H9 (cell line): ENCODE results near the gene CBLIF. TPM values are rescaled to one million over a fixed set of nuclear protein-coding genes. Genes with fewer than 3 reads are reported as not detected.

Experiments
- DNase-seq: peaks from one replicate; pipeline ENCODE4 v3.0.0-alpha.2; 2017
- H2AFZ ChIP-seq: one replicate; pipeline ENCODE4 v1.6.1; 2013; ENCODE audit warnings: mild to moderate bottlenecking, low read length, control low read depth, moderate library complexity
- H2AK5ac ChIP-seq: 2 replicates; pipeline ENCODE4 v1.6.1; 2013; ENCODE audit warnings: low read length, control low read depth, mixed read lengths; ENCODE audit not compliant: insufficient read length
- H2BK120ac ChIP-seq: one replicate; pipeline ENCODE4 v1.6.1; 2013; ENCODE audit warnings: low read depth, mild to moderate bottlenecking, low read length, control low read depth, inconsistent platforms; ENCODE audit not compliant: poor library complexity, severe bottlenecking
- H2BK12ac ChIP-seq: 2 replicates; pipeline ENCODE4 v1.6.1; 2013; ENCODE audit warnings: low read length, control low read depth, mixed read lengths, low read depth; ENCODE audit not compliant: insufficient read length
- H2BK15ac ChIP-seq: 2 replicates; pipeline ENCODE4 v1.6.1; 2013; ENCODE audit warnings: low read depth, low read length, control low read depth
- H2BK20ac ChIP-seq: one replicate; pipeline ENCODE4 v1.6.1; 2013; ENCODE audit warnings: low read depth, mild to moderate bottlenecking, low read length, control low read depth, inconsistent platforms; ENCODE audit not compliant: poor library complexity, severe bottlenecking
- H2BK5ac ChIP-seq: 2 replicates; pipeline ENCODE4 v1.6.1; 2013; ENCODE audit warnings: low read length, control low read depth, mixed read lengths; ENCODE audit not compliant: insufficient read length
- H3K14ac ChIP-seq: 2 replicates; pipeline ENCODE4 v1.6.1; 2013; ENCODE audit warnings: low read length, control low read depth; ENCODE audit not compliant: insufficient read depth
- H3K18ac ChIP-seq: 2 replicates; pipeline ENCODE4 v1.6.1; 2013; ENCODE audit warnings: low read depth, mild to moderate bottlenecking, mixed read lengths, low read length, control low read depth; ENCODE audit not compliant: insufficient read length
- H3K23ac ChIP-seq: 2 replicates; pipeline ENCODE4 v1.6.1; 2013; ENCODE audit warnings: low read length, control low read depth, mixed read lengths, low read depth; ENCODE audit not compliant: insufficient read length
- H3K23me2 ChIP-seq: 2 replicates; pipeline ENCODE4 v1.6.1; 2013; ENCODE audit warnings: low read depth, mild to moderate bottlenecking, mixed read lengths, low read length, control low read depth; ENCODE audit not compliant: insufficient read length, poor library complexity, severe bottlenecking
- H3K27ac ChIP-seq: 2 replicates; pipeline ENCODE4 v1.5.1; 2013; ENCODE audit warnings: low read length, control low read depth, mixed read lengths, low read depth; ENCODE audit not compliant: insufficient read length
- H3K27me3 ChIP-seq: 2 replicates; pipeline ENCODE4 v1.6.1; 2013; ENCODE audit warnings: low read length, control low read depth, inconsistent platforms; ENCODE audit not compliant: insufficient read depth
- H3K4ac ChIP-seq: 2 replicates; pipeline ENCODE4 v1.6.1; 2013; ENCODE audit warnings: low read depth, mild to moderate bottlenecking, control low read depth, inconsistent platforms, low read length, moderate library complexity
- H3K4me1 ChIP-seq: 2 replicates; pipeline ENCODE4 v1.6.1; 2013; ENCODE audit warnings: low read length, control low read depth, inconsistent platforms; ENCODE audit not compliant: insufficient read depth
- H3K4me2 ChIP-seq: 2 replicates; pipeline ENCODE4 v1.6.1; 2013; ENCODE audit warnings: low read length, control low read depth, mixed read lengths; ENCODE audit not compliant: insufficient read length, insufficient read depth
- H3K56ac ChIP-seq: 2 replicates; pipeline ENCODE4 v1.6.1; 2013; ENCODE audit warnings: low read depth, mild to moderate bottlenecking, mixed read lengths, low read length, control low read depth; ENCODE audit not compliant: insufficient read length
- H3K79me1 ChIP-seq: 2 replicates; pipeline ENCODE4 v1.6.1; 2013; ENCODE audit warnings: low read depth, mild to moderate bottlenecking, moderate library complexity, low read length, control low read depth, inconsistent platforms; ENCODE audit not compliant: insufficient read depth, poor library complexity, severe bottlenecking
- H3K79me2 ChIP-seq: 2 replicates; pipeline ENCODE4 v1.6.1; 2013; ENCODE audit warnings: low read length, control low read depth, inconsistent platforms; ENCODE audit not compliant: insufficient read depth
- H3K9ac ChIP-seq: 2 replicates; pipeline ENCODE4 v1.6.1; 2013; ENCODE audit warnings: low read length, control low read depth, mixed read lengths; ENCODE audit not compliant: insufficient read length; ENCODE audit errors: extremely low read depth
- H3K9me3 ChIP-seq: one replicate; pipeline ENCODE4 v1.6.1; 2013; ENCODE audit warnings: low read depth, low read length, inconsistent platforms; ENCODE audit not compliant: control insufficient read depth
- H3T11ph ChIP-seq: one replicate; pipeline ENCODE4 v1.6.1; 2013; ENCODE audit warnings: mild to moderate bottlenecking, low read length, control low read depth, inconsistent platforms
- H4K20me1 ChIP-seq: one replicate; pipeline ENCODE4 v1.6.1; 2013; ENCODE audit not compliant: control insufficient read depth, insufficient read length, insufficient read depth
- H4K5ac ChIP-seq: 2 replicates; pipeline ENCODE4 v1.6.1; 2013; ENCODE audit warnings: low read depth, mild to moderate bottlenecking, mixed read lengths, low read length, control low read depth; ENCODE audit not compliant: insufficient read length
- H4K8ac ChIP-seq: replicated peaks from 2 replicates; pipeline ENCODE4 v1.6.1; 2013; ENCODE audit warnings: low read length, control low read depth, mixed read lengths, low read depth; ENCODE audit not compliant: insufficient read length
- H4K91ac ChIP-seq: 2 replicates; pipeline ENCODE4 v1.6.1; 2013; ENCODE audit warnings: low read depth, mild to moderate bottlenecking, moderate library complexity, mixed read lengths, low read length, control low read depth; ENCODE audit not compliant: insufficient read length
- H3K27ac Mint-ChIP-seq, 3 experiments: 2 replicates in 2 of 3; 3 replicates in 1 of 3; pipeline ENCODE4 v1.8.0; 2020 to 2021; ENCODE audit warnings: mixed read lengths in 3 of 3, mild to moderate bottlenecking in 1 of 3, moderate library complexity in 1 of 3
- H3K27me3 Mint-ChIP-seq: 2 replicates; pipeline ENCODE4 v1.8.0; 2021; ENCODE audit warnings: low read depth, mild to moderate bottlenecking, moderate library complexity, mixed read lengths
- H3K36me3 Mint-ChIP-seq, 3 experiments: 2 replicates in 2 of 3; 3 replicates in 1 of 3; pipeline ENCODE4 v1.8.0; 2020 to 2021; ENCODE audit warnings: low read depth in 3 of 3, mixed read lengths in 3 of 3; ENCODE audit not compliant: insufficient read depth in 1 of 3
- H3K4me1 Mint-ChIP-seq, 2 experiments: 2 replicates each; pipeline ENCODE4 v1.8.0; 2020; ENCODE audit warnings: mixed read lengths in 2 of 2
- H3K4me3 Mint-ChIP-seq, 2 experiments: 2 replicates in 1 of 2; 3 replicates in 1 of 2; pipeline ENCODE4 v1.8.0; 2020 to 2021; ENCODE audit warnings: mild to moderate bottlenecking in 2 of 2, mixed read lengths in 2 of 2, moderate library complexity in 1 of 2
- H3K9me3 Mint-ChIP-seq, 2 experiments: 2 replicates in 1 of 2; 3 replicates in 1 of 2; pipeline ENCODE4 v1.8.0; 2020; ENCODE audit warnings: mild to moderate bottlenecking in 2 of 2, mixed read lengths in 2 of 2, moderate library complexity in 1 of 2
- CTCF ChIP-seq: fragments of 200-600 bp; sonication (generic); conservative IDR thresholded peaks from 3 replicates; pipeline ENCODE4 v1.8.0; 2021; ENCODE audit warnings: antibody characterized with exemption, mild to moderate bottlenecking
- WGBS: extraction: QIAGEN DNeasy Blood & Tissue Kit; methylation state at CpG from one replicate; pipeline ENCODE4 v1.1.7; 2013; ENCODE audit warnings: missing lambda C conversion rate, low lambda C conversion rate, mixed read lengths; ENCODE audit not compliant: insufficient read length; ENCODE audit errors: extremely low coverage; 5-methylcytosine and 5-hydroxymethylcytosine counted together
- total RNA-seq: library from RNA; stranded (reverse); gene quantifications from 2 replicates; pipeline ENCODE4 v1.2.1, GENCODE V29; 2021

The CBLIF gene
- total RNA-seq, 1 experiment from 2014 or later = not detected

- no peak overlapping the region for H3K9ac ChIP-seq
- H2BK12ac ChIP-seq = no peak overlapping the region
- no peaks in the 10 kb centered on the region for H4K20me1 ChIP-seq
- Mint-ChIP-seq H3K27me3 (no peaks in the 10 kb centered on the region; the same call in 1 of the 2 replicates), H3K27ac (no peak overlapping the region), H3K36me3 (peaks cover 0 to 10% (median 6%) of the 10 kb centered on the region in 3 experiments; a peak in 3 of 7 replicates), H3K4me1 (no peaks in the 10 kb centered on the region), H3K4me3 (no peak overlapping the region), H3K9me3 (peaks cover 8 to 9% of the 10 kb centered on the region in 2 experiments; a peak in 4 of 5 replicates)
- H4K8ac ChIP-seq = no peak overlapping the region
- no peak overlapping the region for H4K5ac ChIP-seq
- no peak overlapping the region for H3K23ac ChIP-seq
- H3K14ac ChIP-seq = no peak overlapping the region
- H3K4ac ChIP-seq = no peak overlapping the region
- no peaks in the 10 kb centered on the region for H3K23me2 ChIP-seq
- no peak overlapping the region for H3K18ac ChIP-seq
- H3K27ac ChIP-seq = no peak overlapping the region
- H3K4me1 ChIP-seq = no peaks in the 10 kb centered on the region
- no peak overlapping the region for H2BK15ac ChIP-seq
- no peak overlapping the region for H2AK5ac ChIP-seq
- DNase-seq = no peak
- H3K79me1 ChIP-seq = no peaks in the 10 kb centered on the region
- no peak overlapping the region for H3T11ph ChIP-seq
- H3K9me3 ChIP-seq = no peaks in the 10 kb centered on the region
- no peak overlapping the region for H3K56ac ChIP-seq
- no peak overlapping the region for H4K91ac ChIP-seq
- no peak overlapping the region for H2BK20ac ChIP-seq
- no peak overlapping the region for H2BK5ac ChIP-seq
- no peaks in the 10 kb centered on the region for H3K79me2 ChIP-seq
- H3K4me2 ChIP-seq = no peak overlapping the region
- H2BK120ac ChIP-seq = no peak overlapping the region
- WGBS = no CpG with 5 or more reads among the region's 1 CpG
- H2AFZ ChIP-seq = no peak overlapping the region
- no peaks in the 10 kb centered on the region for H3K27me3 ChIP-seq
- TF ChIP-seq CTCF = no peak
These were observed 21.5 kb upstream of the CBLIF start for GRCh38 chr11:59866836-59867235.
